ENCODE measurements around the gene NOVA2.

Gene NOVA2

DNA sequence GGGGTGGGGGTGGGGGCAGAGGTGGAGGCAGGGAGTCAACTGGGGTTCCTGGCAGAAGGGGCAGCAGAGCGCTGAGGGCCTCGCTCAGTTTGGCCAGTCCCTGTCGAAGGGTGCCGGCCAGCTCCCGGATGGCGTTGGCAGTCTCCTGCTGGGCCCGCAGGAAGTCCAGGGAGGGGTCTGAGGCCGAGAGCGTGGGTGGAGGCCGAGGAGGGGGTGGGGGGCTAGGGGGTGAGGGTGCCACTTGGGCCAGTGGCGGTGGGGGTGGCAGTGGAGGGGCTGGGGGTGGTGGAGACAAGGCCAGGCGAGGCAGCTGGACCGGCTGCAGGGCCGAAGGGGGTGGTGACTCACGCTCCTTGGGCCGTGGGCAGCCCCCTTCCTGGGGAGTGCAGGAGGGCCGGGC, 82.8 kb downstream of the NOVA2 start:
- ChIA-PET POLR2A (no interaction called here), CTCF (interaction anchor here (1.5 to 2.6 kb wide), 2 partner anchors 8 to 74 kb away, joined by 4 to 14 read pairs; no protein-coding TSS in a partner anchor)
- TF ChIP-seq, protein P1, sequence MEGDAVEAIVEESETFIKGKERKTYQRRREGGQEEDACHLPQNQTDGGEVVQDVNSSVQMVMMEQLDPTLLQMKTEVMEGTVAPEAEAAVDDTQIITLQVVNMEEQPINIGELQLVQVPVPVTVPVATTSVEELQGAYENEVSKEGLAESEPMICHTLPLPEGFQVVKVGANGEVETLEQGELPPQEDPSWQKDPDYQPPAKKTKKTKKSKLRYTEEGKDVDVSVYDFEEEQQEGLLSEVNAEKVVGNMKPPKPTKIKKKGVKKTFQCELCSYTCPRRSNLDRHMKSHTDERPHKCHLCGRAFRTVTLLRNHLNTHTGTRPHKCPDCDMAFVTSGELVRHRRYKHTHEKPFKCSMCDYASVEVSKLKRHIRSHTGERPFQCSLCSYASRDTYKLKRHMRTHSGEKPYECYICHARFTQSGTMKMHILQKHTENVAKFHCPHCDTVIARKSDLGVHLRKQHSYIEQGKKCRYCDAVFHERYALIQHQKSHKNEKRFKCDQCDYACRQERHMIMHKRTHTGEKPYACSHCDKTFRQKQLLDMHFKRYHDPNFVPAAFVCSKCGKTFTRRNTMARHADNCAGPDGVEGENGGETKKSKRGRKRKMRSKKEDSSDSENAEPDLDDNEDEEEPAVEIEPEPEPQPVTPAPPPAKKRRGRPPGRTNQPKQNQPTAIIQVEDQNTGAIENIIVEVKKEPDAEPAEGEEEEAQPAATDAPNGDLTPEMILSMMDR (IDR thresholded peaks at IDR 0.05; ENCODE audit: insufficient read depth, low read length, missing control alignments), result no peak
- no peak overlapping the region for H3K4me3 ChIP-seq (ENCODE audit: low read depth, low read length)
- DNase-seq (ENCODE audit: low read depth, low spot score), result no peak

DNA sequence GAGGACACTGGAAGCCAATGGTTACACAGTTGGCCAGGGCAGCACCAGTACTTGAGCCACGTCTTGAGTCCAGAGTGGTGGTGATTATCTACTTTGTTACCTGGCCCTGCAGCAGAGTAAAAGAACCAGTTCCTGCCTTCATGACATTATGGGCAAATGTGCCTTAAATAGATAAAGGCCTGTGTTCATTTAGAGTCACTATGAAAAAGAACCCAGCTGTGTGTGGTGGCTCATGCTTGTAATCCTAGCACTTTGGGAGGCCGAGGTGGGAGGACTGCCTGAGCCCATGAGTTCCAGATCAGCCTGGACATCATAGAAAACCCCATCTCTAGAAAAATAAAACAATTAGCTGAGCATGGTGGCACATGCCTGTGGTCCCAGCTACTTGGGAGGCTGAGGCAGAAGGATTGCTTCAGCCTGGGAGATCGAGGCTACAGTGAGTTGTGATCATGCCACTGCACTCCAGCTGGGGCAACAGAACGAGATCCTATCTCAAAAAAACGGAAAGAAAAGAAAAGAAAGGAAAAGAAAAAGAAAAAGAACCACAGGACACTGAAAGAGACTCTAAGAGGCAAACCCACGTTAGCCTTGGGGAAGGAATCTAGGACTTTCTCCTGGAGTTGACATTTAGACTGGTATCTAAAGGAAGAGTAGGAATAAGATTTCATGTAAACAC, 84.3 kb downstream of the NOVA2 start:
- no peak overlapping the region for H3K4me3 ChIP-seq (ENCODE audit: low read depth, low read length)
- no peak for DNase-seq (ENCODE audit: low read depth, low spot score)
- ChIA-PET POLR2A (no interaction called here), CTCF (interaction anchor here (1.5 kb wide), 1 partner anchor 73 kb away, joined by 4 read pairs; no protein-coding TSS in a partner anchor)
- TF ChIP-seq, protein P1 (IDR thresholded peaks at IDR 0.05; ENCODE audit: insufficient read depth, low read length, missing control alignments), result no peak

DNA sequence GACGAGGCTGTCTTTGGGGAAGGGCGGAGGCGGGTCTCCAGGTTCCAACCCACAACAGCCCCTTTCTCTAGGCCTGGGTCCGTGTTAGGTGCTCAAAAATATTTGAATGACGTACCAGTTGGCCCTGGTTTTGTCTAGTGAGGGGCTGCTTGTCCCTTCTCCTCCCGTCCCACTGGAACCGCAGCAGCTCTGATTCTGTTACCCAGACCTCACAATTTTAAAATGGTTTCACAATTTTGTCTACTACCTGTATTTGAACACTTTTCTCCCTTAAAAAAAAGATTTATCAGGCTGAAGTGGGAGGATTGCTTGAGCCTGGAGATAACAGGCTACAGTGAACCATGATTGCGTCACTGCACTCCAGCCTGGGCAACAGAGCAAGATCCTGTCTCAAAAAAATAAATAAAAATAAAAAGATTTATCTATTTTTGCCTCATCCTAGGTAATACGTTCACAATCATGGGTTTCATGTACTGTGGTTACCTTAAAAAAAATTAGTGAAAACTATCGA, 86.4 kb downstream of the NOVA2 start:
- TF ChIP-seq, protein P1 (IDR thresholded peaks at IDR 0.05; ENCODE audit: insufficient read depth, low read length, missing control alignments), result no peak
- H3K4me3 ChIP-seq (ENCODE audit: low read depth, low read length), result peak overlapping the region; percentile 78
- ChIA-PET POLR2A (no interaction called here), CTCF (interaction anchor here (9.1 to 10.0 kb wide), 2 partner anchors 24 to 71 kb away, joined by 67 to 95 read pairs; partner anchors contain the start of genes FOXA3, RSPH6A and SYMPK)
- no peak for DNase-seq (ENCODE audit: low read depth, low spot score)

DNA sequence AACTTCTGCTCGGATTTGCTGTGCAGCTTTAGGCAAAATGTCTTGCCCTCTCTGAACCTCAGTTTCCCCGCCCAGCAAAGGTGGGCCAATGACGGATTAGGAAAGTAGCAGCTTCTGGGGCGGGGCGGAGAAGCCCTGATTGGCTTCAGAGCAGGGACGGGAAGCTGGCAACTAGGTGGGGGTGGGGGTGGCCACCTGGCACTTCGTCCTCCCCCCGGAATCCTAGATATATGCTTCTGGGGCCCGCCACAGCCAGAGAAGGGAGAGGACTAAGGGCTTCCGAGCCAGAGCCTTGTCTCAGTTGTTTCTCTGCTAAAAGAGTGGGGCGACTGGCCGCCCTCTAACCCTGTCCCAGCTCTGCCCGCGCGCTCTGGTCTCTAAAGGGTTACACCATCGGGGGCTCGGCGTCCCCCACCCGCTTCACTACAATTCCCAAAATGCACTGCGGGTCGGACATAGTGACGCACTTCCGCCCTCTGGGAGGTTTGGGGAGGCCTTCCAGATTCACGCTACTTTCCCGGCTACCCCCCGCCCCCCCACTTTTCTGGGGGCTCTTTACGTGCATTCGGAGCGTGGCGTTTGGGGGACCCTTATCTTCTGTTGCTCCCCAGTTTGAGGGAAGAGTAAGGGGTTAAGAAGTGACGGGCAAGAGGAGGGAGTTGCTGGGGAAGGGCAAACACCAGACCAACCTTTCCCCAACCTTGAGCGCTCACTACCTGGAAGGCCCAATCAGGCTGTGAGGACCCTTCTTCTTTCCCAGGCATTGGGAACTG, 87.1 kb downstream of the NOVA2 start:
- H3K4me3 ChIP-seq (ENCODE audit: low read depth, low read length), result peak overlapping the region; percentile 78
- ChIA-PET CTCF (interaction anchor here (0.6 to 10.0 kb wide), 5 partner anchors 15 to 130 kb away, joined by 3 to 95 read pairs (median 4); partner anchors contain the start of genes FOXA3, RSPH6A and SYMPK), POLR2A (interaction anchor here (0.5 to 2.2 kb wide), 3 partner anchors 15 to 116 kb away, joined by 5 to 8 read pairs (median 8); partner anchors contain the start of genes MYPOP and SYMPK)
- peak; percentile 65 for DNase-seq (ENCODE audit: low read depth, low spot score)
- TF ChIP-seq, protein P1 (IDR thresholded peaks at IDR 0.05; ENCODE audit: insufficient read depth, low read length, missing control alignments), result no peak

DNA sequence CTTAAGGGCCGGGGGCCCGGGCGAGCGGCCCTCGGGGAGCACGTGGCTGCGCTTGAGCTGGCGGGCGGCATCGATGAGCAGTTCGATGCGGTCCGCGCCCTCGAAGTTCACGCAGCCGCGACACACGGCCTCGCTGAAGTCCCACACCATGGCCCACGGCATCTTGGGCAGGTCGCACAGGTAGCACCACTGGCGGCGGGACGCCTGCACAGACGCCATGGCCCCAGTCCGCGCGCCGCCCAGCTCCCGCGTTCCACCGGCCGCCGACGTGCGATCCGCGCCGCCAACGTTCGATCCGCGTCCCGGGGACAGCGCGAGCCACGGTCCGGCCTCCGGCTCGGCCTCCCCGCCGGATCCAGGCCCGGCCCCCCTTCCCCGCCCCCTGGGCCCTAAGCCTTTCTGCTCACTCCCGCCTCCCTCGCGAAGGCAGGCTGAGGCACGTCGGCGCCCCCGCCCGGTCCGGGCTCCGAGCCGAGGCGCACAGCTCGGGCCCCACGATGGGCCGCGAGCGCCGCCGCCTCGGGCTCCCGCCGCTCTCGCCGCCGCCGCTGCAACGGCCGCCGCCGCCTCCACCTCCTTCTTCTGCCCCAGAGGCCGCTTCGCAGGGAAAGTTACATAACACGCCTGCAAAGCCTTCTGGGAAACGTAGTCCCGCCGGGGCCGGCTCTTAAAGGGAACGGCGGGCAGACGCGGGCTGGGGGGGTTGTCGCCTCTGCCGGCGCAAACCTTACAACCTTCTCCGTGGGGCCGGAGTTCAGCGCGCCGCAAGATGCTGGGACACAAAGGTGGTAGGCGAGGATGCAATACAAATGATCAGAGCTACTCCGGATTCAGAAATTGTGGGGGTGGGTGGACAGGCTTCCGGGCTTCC, 87.9 kb downstream of the NOVA2 start, which contains the start of gene IRF2BP1:
IRF2BP1 (minus strand) TSS at position 586 of the 871 bp plus-strand sequence; CDS start at position 219, 367 bp downstream.
- TF ChIP-seq, protein P1 (IDR thresholded peaks at IDR 0.05; ENCODE audit: insufficient read depth, low read length, missing control alignments), result peak; percentile 12
- peak; percentile 41 for DNase-seq (ENCODE audit: low read depth, low spot score)
- ChIA-PET POLR2A (interaction anchor here (1.1 to 2.2 kb wide), 3 partner anchors 16 to 103 kb away, joined by 3 to 8 read pairs (median 8); partner anchors contain the start of genes DMPK, MYPOP and SYMPK), CTCF (interaction anchor here (0.6 to 10.0 kb wide), 9 partner anchors 14 to 131 kb away, joined by 3 to 95 read pairs (median 5); partner anchors contain the start of genes FOXA3, MYPOP, RSPH6A and SYMPK)
- peak within 1 kb of the TSS; percentile 78 for H3K4me3 ChIP-seq (ENCODE audit: low read depth, low read length)

All from AG04449 (cell line).